ENCODE results near the gene TMEM74B.

DNA sequence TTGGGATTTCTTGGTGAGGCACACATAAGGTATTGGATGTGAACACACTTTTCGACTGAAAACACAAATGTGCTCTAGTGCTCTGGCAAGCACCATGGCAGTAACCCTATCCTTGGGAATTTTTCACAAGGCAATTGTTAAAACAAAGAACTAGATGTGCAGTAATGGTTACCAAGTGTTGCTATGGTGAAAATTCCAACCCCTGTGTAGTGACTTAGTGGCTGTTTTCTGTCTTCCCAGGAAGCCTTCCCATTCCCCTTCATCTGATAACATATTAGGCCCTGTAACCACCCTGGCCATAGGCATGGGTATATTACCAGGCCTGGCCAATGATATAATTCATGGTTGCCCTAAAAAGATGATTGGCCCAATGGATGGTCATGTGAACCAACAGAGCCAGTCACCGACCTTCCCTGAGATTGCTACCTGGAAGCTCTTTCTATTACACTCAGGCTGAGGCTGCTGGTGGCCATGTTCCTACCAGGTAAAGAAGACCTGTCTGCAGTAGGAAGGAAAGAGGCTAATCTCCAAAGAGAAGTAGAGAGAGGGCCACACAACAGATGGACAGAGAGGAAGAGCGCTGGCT is 22.6 kb upstream of the TMEM74B start:
- TF ChIP-seq, protein P1, sequence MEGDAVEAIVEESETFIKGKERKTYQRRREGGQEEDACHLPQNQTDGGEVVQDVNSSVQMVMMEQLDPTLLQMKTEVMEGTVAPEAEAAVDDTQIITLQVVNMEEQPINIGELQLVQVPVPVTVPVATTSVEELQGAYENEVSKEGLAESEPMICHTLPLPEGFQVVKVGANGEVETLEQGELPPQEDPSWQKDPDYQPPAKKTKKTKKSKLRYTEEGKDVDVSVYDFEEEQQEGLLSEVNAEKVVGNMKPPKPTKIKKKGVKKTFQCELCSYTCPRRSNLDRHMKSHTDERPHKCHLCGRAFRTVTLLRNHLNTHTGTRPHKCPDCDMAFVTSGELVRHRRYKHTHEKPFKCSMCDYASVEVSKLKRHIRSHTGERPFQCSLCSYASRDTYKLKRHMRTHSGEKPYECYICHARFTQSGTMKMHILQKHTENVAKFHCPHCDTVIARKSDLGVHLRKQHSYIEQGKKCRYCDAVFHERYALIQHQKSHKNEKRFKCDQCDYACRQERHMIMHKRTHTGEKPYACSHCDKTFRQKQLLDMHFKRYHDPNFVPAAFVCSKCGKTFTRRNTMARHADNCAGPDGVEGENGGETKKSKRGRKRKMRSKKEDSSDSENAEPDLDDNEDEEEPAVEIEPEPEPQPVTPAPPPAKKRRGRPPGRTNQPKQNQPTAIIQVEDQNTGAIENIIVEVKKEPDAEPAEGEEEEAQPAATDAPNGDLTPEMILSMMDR (IDR thresholded peaks at IDR 0.05): no peak
- TF ChIP-seq, protein P2, sequence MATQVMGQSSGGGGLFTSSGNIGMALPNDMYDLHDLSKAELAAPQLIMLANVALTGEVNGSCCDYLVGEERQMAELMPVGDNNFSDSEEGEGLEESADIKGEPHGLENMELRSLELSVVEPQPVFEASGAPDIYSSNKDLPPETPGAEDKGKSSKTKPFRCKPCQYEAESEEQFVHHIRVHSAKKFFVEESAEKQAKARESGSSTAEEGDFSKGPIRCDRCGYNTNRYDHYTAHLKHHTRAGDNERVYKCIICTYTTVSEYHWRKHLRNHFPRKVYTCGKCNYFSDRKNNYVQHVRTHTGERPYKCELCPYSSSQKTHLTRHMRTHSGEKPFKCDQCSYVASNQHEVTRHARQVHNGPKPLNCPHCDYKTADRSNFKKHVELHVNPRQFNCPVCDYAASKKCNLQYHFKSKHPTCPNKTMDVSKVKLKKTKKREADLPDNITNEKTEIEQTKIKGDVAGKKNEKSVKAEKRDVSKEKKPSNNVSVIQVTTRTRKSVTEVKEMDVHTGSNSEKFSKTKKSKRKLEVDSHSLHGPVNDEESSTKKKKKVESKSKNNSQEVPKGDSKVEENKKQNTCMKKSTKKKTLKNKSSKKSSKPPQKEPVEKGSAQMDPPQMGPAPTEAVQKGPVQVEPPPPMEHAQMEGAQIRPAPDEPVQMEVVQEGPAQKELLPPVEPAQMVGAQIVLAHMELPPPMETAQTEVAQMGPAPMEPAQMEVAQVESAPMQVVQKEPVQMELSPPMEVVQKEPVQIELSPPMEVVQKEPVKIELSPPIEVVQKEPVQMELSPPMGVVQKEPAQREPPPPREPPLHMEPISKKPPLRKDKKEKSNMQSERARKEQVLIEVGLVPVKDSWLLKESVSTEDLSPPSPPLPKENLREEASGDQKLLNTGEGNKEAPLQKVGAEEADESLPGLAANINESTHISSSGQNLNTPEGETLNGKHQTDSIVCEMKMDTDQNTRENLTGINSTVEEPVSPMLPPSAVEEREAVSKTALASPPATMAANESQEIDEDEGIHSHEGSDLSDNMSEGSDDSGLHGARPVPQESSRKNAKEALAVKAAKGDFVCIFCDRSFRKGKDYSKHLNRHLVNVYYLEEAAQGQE (IDR thresholded peaks at IDR 0.05; ENCODE audit: insufficient read depth in 1 of 2, low read depth in 2 of 2, low read length in 1 of 2): no peak
- TF ChIP-seq POLR2AphosphoS5 (IDR thresholded peaks at IDR 0.05; ENCODE audit: low read depth, low read length): no peak
